NCI-H128 (cell line): ENCODE results near the gene RPL3.

Experiments used
- DNase-seq: peaks from one replicate; lab custom pipeline; 2025; ENCODE audit not compliant: unreplicated experiment; lab: John Stamatoyannopoulos, UW

RPL3 gene

DNA sequence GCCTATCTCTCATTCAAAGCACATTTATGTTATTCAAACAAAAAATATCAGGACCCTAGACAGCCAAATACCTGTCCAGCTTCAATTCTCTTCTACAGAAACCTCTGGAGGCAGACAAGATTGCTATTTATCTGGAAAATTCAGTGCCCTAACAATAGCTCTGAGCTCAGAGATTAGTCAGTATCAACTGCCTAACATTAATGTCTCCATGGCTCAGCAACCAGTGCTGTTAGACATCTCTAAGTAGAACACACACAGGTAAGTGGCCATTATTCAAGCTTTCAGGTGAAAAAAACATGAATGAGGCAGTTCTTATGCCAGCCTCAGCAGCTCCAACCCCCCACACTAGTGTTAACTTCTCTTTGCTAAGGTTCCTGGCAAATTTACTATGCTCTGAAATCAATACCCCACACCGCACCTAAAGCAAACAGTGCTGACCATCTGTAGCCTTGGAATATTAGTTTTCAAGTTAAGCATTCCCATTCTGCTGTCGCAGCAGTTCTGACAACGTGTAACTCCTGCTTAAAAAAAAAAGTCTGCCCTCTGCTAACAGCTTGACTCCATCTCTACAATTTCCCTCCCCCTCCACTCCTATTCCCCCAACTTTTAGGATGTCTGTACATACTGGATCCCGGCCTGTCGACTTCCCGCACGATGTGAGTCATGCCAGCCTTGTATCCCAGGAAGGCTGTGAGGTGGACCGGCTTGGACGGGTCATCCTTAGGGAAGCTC is 1.5 kb downstream of the RPL3 start:
- no peak for DNase-seq

DNA sequence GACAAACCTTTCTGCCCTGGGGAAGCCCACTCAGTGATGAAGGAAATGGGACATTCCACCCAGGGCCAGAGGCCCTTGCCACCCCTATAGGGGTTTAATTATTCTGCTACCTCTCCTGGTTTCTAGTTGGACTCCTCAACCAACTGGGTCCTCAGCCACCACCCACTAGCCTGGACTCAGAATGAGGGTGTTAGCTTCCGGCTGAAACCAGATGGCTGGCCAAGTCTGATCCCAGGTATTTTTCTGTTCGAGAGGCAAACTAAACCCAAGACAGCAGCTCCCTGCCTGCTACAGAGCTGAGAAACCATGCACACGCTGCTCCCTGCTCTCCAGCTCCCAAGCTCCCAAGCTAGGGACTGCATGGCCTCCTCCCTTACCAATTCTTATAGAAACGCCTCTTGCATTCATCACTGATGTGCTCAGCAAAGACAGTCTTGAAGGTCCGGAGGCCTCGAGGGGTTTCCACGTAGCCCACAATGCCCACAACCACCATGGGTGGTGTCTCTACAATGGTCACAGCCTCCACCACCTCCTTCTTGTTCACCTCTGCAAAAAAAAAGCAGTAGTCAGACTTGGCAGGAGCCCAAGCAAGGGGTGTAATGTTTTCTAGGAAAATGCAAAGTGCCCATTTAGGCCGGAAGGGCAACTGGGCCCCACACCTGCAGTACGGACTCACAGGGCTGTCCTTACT is 2.2 kb downstream of the RPL3 start:
- no peak for DNase-seq

- no peak for DNase-seq
These were observed 2.9 kb downstream of the RPL3 start for GRCh38 chr22:39316440-39317083.

DNA sequence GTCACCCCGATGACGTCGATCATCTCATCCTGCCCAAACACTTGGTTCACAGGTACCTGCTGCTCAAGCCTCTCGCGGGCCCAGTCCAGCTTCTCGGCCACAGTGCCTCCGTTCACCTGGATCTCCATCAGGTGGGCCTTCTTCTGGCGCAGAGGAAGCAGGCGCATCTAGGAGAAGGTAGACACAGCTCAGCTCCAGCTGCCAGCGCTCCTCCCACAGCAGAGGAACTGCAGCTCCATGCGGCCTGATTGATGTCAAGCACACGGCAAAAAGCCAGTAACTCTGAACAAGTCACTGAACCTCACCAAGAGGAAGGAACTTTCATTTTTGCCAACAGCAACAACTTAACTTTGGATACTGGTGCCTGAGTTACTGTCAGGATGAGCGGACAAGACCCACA is 4.0 kb downstream of the RPL3 start:
- no peak for DNase-seq

DNA sequence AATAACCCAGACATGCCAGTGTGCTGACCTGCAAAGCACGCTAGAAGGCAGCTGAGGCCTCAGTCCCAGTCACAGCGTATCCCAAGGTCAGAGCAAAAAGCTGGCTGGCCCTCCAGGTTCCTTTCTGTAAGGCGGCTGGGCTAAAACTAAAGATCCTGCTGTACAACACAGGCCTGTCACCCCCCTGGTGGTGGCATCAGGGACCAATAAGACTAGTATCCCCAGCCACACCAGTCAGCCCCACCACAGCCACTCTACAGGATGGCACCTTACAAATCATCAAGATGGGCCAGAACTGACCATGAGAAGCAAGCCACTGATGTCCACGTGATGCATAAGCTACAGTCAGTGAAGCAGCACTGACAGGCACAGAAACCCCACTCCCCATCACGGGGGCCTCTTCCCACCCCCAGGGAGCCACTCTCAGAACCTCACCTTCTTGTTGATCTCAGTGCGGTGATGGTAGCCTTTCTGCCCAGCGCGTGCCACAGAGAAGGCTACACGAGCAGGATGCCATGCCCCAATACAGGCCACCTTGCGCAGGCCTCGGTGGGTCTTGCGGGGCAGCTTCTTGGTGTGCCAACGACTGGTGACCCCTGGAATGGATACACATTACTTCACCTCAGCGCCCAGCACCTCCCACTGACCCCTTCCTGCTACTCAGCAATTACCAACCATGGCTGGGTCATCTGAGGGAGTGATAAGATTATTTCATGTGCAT is 5.0 kb downstream of the RPL3 start:
- DNase-seq, result no peak

DNA sequence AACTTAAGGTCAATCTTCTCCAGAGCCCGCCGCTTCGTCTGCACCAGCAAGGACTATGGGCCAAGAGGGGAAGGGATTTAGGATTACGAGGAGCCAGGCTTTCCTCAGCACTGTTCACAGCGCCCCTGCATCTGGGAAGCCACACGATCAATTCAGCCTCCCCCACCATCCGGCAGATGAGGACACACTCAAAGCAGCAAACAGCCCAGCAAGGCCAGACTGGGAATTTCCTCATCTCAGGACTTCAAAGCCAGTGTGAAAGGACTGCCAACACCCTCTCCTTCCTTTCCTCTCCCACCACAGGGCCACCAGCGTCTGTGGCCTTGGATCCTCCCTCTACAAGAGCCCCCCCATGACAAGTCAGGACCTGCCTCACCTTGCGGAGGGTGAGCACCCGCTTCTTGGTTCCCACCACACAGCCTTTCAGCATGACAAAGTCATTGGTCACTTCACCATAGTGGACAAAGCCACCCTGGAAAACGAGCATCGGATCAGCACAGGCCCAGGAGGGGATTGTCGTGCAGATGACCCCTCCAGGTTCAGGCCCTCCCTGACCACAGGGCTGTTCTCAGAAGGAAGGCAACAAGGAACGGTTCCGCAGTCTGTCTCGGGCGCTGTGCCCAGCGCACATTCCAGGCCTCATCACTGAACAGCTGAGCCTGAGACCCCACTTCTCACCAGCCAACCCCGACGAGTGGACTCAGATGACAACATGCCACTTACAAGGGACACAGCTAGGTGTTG is 6.0 kb downstream of the RPL3 start:
- no peak for DNase-seq

DNA sequence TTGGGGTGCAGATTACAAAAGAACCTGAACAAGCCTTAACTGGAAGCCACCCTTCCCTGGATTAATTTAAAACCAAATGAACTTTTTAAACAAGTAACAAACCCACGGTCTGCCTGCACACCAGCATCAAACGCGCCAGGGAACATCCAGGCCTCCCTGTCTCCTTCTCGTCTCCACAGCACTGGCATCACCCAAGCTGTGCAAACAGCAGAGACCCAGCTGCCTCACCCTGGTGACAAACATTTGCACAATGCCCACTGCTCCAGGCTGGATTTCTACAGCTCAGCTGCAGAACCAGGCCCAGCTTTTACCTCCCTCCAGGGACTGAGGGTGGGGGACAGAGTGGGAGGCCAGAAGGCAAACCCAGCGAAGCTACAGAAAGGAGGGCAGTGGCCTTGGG is 7.0 kb downstream of the RPL3 start:
- DNase-seq, result no peak

DNA sequence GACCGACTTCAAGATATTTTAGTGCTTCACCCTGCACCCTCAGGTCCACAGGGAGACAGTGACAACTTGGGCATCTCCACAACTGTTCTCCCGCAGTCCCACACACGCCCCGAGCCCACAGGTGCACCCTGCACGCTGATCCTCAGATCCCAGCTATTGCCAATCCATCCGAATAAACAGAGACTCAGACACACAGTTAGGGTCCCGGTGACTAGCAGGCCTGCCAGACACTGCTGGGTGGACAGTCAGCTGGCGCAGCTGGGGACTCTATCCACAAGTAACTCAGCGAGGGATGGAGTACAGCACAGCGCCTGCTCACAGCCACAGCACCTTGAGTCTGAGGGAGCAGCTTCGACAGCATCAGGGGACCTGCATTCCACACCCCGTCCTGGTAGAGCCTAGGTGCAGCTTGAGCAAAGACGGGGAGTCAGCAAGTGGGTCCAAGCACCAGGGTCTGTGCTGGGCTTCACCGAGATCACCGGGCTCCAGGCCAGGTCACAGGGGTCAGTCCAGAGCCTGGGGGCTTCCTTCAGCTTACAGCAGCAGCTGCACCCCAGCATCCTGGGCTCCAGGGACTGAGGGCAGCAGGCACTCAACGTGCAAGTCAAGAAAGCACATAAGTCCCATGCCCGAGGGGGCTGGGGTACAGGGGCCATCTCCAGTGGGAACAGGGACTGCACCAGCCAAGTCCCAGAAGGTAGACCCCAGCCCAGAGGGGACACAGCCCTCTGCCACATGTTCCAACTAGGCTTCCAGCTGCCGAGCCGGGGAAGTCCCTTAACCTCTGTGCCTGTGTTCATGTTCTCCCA is 7.6 kb downstream of the RPL3 start:
- DNase-seq, result no peak

- DNase-seq, result no peak
These were observed 9.3 kb downstream of the RPL3 start for GRCh38 chr22:39309881-39310714.

DNA sequence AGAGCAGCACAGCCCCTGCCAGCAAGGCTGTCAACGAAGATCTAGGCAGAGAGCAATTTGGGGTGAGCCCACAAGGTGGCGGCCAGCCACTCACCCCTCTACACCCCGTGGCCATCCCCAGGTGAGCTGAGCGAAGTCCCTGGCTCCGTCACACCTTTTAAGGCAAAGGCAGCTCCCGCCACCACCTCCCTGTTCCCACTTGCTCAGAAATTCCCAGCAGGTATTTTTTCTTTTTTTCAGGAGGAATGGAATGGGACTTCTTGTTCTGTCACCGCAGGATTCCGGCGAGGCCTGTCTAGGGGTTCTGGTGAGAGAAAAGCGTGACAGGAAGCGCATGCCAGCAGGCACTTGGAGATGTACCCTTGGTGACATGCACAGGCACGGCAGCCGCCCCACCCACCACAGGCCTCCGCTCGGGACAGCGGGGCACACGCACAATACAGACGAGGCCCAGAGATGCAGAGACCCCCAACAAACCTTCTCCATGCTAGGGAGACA is 10.0 kb downstream of the RPL3 start:
- DNase-seq, result no peak

GRCh38 chr22:39308614-39309363 is 10.6 kb downstream of the RPL3 start:
- no peak for DNase-seq

DNA sequence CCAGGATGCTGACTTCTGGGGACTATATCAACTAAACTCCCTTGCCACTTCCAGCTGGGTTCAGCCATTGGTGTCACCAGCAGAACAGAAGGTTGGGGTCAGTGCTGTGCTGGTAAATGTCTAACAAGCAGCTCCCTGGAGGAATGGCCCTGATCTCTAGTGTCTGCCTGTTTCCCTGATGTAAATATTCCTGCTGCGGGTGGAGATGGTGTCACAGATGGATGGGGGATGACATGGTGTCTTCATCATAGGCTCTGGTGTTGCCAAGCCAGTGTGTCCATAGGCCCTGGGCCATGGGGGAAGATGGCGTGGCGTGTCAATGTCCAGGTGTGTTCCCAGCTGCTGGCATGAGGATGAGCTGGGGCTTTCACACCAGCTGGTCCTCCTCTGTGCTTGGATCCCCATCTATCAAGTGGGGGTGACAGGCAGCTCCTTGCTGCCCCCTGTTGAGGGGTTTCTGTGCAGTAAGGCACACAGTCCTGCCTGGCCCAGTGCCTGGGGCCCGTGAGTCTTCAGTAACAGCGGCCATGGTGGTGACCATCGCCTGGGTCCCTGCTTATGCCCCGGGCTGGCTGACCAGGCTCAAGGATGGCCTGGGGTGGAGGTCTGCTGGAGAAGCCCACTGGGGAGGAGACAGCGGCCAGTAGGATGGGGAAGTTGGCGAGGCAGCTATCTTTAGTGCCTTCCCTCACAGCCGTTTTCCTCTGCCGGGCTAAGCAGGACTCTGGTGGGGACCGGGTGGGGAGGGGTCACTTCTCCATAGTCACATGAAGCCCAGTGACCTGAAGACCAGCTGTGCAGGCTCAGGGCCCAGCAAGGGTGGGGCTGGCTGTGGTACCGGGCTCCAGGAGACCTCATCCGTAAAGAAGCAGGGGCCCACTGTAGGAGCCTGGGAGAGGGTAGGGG is 12.7 kb downstream of the RPL3 start:
- DNase-seq, result no peak

DNA sequence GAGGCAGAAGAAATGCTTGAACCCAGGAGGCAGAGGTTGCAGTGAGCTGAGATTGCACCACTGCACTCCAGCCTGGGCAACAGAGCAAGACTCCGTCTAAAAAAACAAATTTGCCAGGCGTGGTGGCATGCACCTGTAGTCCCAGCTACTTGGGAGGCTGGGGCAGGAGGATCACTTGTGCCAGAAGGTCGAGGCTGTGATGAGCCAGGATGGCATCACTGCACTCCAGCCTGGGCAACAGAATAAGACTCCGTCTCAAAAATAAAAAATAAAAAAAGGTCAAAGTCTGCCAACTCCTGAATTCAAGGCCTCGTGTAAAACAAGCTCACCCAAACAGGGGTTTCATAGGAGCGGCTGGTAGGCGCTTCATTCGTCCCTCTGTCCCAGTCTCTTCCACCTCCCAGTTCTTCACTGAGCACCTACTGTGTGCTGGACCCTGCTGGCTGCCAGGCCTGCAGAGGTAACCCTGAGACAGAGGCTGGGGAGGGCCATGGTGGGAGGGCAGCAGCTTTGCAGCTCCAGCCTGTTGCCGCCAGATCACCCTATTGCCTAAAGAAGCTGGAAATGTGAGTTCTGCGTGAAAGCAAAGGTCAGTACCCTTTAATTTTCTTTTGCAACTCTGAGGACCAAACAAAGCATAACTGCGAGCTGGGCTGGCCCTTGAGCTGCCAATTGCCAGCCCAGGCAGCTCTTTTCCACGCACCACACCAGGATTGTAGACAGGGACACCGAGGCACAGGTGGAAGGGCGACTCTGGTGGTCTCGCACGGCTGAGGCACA is 15.3 kb downstream of the RPL3 start:
- DNase-seq, result no peak

DNA sequence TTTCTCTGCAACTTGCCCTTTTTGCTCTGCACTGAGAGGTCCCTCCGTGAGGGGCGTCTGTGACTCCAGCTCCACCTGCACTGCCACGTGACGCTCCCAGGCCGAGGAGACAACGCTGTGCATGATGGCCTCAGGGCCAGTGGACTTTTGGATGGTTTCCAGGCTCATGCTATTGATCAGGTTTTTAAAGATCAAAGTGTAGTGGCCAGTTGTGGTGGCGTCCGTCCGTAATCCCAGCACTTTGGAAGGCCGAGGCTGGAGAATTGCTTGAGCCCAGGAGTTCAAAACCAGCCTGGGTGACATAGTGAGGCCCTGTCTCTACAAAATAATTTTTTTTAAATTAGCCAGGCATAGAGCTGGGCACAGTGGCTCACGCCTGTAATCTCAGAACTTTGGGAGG is 16.1 kb downstream of the RPL3 start:
- no peak for DNase-seq

DNA sequence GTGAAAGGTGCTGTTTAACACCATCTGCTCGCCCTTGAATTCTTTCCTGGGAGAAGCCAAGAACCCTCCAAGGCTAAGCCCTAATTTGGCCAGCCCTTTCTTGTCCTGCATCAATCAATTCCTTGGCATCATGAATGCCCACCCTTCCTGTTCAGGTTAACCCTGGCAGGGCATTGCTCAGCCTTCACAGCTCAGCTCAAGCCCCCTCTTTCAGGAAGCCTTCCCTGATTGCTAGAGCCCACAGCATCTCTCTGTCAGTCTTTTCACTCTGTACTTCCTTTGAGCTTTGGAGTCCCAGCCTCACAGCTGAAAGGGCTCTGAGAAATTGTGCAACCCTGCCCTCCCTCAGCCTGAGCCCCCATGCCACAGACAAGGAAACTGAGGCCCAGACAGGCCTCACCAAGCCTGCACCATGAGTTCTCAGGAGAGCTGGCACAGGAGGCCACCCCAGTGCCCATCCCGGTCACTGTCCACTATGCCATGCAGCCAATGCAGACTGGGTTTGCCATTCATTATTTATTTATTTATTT is 16.9 kb downstream of the RPL3 start:
- DNase-seq, result no peak

DNA sequence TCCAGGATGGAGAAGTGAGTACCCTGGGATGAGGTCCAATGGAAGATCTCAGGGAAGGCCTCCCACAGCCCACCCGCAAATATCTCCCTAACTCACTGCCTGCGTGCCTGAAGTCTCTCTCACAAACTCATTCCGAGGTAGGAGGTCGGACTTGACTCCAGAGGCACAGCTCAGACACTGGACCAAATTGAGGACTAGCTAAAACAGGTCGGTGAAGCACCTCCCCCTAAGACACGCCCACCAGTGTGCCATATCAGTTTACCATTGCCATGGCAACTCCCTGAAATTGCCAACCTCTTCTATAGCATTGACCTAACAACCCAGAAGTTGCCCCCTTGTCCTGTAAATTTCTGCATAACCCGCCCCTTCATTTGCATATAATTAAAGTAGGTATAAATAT is 17.5 kb downstream of the RPL3 start:
- no peak for DNase-seq
